DMS114 treated with DMSO at 0.1 percent for 48 hours (cell line): ENCODE results near the gene DENND5A.
"Not testable (repeated sequence)": the region's sequence is repeated elsewhere in the genome, so short reads cannot be mapped to it uniquely, and the experiment has no call there.

Experiments
- DNase-seq: peaks from one replicate; lab custom pipeline; 2025; ENCODE audit not compliant: unreplicated experiment; lab: John Stamatoyannopoulos, UW

The DENND5A gene

GRCh38 chr11:9266132-9266736 is 1.1 kb upstream of the DENND5A start:
- DNase-seq, result no peak

GRCh38 chr11:9264316-9265210 is 587 bp downstream of the DENND5A start:
- DNase-seq, result no peak

- no peak for DNase-seq
These were observed 1.3 kb downstream of the DENND5A start for GRCh38 chr11:9263840-9264315.

GRCh38 chr11:9260838-9261146 is 4.4 kb downstream of the DENND5A start:
- DNase-seq, result not testable (repeated sequence)

- no peak for DNase-seq
These were observed 4.9 kb downstream of the DENND5A start for GRCh38 chr11:9259981-9260837.

DNA sequence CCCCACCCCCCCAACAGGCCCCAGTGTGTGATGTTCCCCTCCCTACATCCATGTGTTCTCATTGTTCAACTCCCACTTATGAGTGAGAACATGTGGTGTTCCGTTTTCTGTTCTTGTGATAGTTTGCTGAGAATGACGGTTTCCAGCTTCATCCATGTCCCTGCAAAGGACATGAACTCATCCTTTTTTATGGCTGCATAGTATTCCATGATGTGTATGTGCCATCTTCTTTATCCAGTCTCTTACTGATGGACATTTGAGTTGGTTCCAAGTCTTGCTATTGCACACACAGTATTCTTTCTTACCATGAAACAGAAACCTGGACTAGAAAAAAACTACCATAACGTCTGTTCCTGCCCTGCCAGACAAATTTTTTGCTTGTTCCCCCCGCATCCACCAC is 6.9 kb downstream of the DENND5A start:
- DNase-seq, result not testable (repeated sequence)

GRCh38 chr11:9254416-9254815 is 10.7 kb downstream of the DENND5A start:
- DNase-seq, result no peak

- DNase-seq, result no peak
These were observed 12.1 kb downstream of the DENND5A start for GRCh38 chr11:9253086-9253485.

DNA sequence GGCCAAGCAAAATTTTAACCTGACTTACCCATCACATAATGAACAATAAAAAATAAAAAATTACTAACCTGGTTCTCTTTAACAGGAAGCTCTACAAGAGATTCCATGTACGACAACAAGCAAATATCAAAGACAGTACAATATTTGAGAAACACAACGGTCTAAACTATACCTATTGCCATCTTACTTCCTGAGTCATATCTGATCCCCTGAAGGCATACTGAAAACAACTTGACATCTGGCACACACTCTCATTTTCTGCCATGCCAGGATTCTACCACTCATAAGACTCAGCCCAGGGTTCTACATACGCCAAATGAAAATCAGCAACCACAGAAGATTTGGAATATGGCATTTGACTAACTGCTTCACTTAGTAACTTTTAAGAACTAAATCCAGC is 13.8 kb downstream of the DENND5A start:
- DNase-seq, result no peak

GRCh38 chr11:9250139-9250582 is 15.0 kb downstream of the DENND5A start:
- no peak for DNase-seq

- DNase-seq, result no peak
These were observed 15.9 kb downstream of the DENND5A start for GRCh38 chr11:9249252-9249651.

GRCh38 chr11:9247863-9248262 is 17.3 kb downstream of the DENND5A start:
- no peak for DNase-seq

DNA sequence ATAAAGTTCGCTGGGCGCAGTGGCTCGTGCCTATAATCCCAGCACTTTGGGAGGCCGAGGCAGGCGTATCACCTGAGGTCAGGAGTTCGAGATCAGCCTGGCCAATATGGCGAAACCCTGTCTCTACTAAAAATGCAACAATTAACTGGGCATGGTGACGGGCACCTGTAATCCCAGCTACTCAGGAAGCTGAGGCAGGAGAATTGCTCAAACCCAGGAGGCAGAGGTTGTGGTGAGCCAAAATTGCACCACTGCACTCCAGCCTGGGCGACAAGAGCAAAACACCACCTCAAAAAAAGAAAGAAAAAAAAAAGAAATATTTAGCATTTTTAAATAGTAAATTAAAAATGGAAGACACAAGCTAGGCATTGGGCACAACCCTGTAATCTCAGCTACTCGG is 28.9 kb downstream of the DENND5A start:
- not testable (repeated sequence) for DNase-seq

DNA sequence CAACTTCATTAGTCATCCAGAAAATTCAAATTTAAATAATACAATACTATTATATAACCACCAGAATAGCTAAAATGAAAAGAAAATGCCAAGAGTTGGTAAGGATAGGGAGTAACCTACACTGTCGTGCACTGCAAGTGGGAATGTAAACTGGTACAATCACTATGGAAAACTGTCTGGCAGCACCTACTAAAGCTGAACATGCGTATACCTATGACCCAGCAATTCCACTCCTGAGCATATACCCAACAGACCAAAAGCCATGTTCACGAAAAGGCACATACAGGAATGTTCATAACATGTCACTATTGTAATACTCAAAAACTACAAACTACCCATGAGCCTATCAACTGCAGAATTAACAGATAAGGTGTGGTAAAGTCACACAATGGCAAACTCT is 32.7 kb downstream of the DENND5A start:
- no peak for DNase-seq

- no peak for DNase-seq
These were observed 33.3 kb downstream of the DENND5A start for GRCh38 chr11:9231848-9232177.

DNA sequence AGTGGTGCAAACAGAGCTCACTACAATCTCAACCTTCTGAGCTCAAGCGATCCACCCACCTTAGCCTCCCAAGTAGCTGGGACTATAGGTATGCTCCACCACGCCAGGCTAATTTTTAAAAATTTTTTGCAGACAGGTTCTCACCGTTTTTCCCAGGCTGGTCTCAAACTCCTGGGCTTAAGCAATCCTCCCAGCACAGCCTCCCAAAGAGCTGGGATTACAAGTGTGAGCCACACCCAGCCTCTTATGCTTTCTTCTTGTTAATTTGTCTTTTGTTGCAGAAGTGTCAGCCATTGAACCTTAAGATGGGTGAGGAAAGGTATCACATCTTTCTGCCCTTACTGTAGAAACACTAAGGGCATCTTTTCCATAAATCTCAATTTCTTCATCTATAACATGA is 34.9 kb downstream of the DENND5A start:
- no peak for DNase-seq

- no peak for DNase-seq
These were observed 37.1 kb downstream of the DENND5A start for GRCh38 chr11:9228091-9228490.

DNA sequence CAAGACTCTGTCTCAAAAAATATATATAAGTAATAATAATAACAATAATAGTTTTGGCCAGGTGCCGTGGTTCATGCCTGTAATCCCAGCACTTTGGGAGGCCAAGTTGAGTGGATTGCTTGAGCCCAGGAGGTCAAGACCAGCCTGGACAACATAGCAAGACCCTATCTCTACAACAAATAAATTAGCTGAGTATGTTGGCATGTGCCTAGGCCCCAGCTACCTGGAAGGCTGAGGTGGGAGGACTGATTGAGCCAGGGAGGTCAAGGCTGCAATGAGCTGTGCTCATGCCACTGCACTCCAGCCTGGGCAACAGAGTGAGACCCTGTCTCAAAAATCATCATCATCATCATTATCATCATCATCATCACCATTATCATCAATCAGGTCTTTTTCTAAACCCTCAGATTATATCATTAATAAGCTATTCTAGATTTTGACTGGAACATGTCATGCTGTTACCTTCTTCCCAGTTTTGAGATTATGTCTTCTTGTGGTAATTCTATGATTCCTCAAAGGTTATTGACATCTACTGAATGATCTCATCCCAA is 39.3 kb downstream of the DENND5A start:
- DNase-seq, result no peak

DNA sequence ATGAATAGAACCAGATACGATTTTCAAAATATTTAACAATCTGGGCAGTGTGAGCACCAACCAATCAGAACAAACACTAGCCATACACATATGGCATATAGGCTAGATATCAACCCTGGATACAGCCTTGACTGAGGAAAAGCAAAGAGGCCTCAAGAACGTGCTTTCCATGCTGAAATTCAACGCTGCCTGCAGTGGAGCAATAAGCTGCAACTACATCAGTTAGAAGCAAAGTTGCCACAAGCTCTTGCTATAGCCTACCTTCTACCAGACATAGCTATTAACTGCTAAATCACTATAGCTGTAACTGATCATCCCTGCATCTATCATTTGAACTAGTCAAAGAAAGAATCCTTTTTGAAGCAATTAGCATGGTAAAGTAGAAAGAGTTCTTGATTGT is 42.5 kb downstream of the DENND5A start:
- DNase-seq, result no peak

GRCh38 chr11:9220853-9221252 is 44.3 kb downstream of the DENND5A start:
- DNase-seq, result not testable (repeated sequence)

GRCh38 chr11:9219572-9219971 is 45.6 kb downstream of the DENND5A start:
- no peak for DNase-seq
